GM19372 (cell line): ENCODE measurements around the gene SPIN1.

Experiments used
- ATAC-seq: cut with Tn5 transposase; IDR thresholded peaks from one replicate; pipeline ENCODE4 v1.9.1; 2021; ENCODE audit warnings: mild to moderate bottlenecking, low read depth, moderate library complexity; ENCODE audit not compliant: unreplicated experiment

Gene SPIN1

DNA sequence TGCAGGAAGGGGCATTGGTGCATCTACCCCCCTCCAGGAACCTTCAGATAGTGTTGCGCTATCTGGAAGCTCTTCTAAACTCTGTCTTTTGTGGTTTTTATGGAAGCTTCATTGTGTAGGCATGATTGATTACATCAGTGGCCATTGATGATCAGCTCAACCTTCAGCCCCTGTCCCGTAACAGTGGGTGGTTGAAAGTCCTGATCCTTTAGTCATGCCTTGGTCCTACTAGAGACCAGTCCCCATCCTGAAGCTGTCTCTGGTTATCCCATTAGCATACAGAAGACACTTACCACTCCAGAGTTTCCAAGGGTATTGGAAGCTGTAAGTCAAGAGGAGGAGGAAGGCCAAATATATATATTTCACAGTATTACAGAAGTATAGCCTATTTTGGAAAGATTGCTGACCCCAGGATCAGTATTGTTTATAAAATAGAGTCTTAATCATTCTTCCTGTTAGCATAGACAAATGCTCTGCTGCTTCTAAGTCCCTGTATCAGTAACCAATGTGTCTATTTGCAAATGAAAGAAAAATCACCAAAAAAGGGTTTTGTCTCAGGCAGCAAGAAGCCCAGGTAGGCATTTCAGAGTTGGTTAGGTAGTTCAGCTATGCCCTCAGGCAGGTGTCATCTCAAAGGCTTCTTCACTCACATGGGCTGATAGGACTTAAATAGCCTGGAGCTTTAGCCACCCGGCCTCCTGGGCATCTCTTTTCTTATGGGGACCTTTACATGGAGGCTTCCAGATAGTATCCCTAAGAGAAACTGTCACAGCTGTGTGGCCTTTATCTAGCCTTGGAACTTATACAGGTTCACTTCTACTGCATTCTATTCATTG, 41.6 kb downstream of the SPIN1 start:
- ATAC-seq = no peak

- ATAC-seq = no peak
Observed at GRCh38 chr9:88433583-88434255, 45.5 kb downstream of the SPIN1 start.

- no peak for ATAC-seq
Observed at GRCh38 chr9:88435336-88435735, 47.1 kb downstream of the SPIN1 start.

GRCh38 chr9:88436379-88436778, 48.1 kb downstream of the SPIN1 start:
- no peak for ATAC-seq

- no peak for ATAC-seq
Observed at GRCh38 chr9:88437210-88438146, 49.2 kb downstream of the SPIN1 start.

- ATAC-seq = no peak
Observed at GRCh38 chr9:88438811-88439210, 50.6 kb downstream of the SPIN1 start.

GRCh38 chr9:88441301-88442007, 53.2 kb downstream of the SPIN1 start:
- no peak for ATAC-seq

GRCh38 chr9:88443480-88444113, 55.4 kb downstream of the SPIN1 start:
- ATAC-seq = no peak

- ATAC-seq = no peak
Observed at GRCh38 chr9:88446728-88447127, 58.5 kb downstream of the SPIN1 start.

DNA sequence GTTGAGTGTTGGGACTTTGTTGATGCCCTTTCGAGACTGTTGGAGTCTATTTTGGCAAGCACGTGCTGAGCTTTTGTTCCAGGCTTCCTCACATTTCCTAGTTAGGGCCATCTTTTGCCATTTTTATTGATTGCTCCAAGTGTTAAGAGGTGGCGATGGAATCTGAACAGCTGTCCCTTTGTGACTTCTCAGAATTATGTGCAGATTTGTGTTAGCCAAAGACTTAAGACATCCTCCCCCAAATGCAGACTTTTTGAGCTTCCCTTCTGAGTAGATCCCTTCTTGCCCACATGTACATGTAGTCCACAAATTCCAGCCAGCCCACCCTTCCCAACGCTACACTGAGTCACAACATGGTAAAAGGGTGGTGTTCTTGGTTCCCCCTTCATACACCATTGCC, 59.2 kb downstream of the SPIN1 start:
- ATAC-seq = no peak

DNA sequence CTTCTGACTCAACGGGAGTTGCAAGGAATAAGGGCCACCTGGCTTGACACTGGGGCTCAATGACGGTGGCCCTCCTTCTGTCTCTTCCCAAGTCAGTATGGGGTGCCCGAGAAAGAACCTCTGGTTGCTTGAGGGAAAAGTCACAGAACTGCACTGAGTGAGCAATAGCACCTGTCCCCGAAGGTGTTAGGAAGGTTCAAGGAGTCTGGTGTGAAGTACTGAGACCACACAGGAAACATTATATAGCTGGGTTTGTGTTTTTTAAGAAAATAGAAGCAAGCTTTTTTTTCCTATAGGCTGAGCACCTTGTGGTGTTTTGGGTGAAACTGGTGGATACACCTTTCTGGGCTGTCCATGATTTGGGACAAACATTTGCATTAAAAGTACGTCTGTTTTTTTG, 62.9 kb downstream of the SPIN1 start:
- ATAC-seq = no peak

DNA sequence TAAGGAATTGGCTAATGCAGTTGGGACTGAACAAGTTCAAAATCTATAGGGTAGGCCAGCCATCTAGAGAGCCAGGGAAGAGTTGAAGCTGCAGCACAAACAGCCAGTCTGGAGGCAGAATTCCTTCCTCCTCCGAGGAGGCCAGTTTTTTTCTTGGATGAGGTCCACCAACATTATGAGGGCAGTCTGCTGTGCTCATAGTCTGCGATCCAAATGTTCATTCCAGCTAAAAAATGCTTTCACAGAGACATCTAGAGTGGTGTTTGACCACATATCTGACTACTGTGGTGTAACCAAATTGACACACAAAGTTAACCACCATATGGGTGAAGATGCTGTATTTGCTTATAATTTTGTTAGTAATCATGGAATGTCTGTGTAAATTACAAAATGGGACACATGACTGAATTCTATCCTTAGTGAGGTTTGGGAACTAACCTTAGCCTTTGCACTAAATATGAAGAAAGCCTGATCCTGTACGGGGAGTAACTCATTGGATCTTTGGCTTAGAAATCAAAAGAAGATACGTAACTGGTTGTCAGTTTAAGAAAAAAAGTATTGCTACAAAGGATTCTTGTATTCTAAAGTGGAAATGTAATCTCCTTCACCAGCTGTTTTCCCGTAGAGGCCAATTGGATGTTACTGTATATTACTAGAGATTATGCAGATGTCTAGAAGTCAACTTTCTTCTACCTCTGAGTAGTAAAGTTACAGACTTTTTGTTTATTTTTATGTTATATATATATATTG, 70.6 kb downstream of the SPIN1 start:
- no peak for ATAC-seq

DNA sequence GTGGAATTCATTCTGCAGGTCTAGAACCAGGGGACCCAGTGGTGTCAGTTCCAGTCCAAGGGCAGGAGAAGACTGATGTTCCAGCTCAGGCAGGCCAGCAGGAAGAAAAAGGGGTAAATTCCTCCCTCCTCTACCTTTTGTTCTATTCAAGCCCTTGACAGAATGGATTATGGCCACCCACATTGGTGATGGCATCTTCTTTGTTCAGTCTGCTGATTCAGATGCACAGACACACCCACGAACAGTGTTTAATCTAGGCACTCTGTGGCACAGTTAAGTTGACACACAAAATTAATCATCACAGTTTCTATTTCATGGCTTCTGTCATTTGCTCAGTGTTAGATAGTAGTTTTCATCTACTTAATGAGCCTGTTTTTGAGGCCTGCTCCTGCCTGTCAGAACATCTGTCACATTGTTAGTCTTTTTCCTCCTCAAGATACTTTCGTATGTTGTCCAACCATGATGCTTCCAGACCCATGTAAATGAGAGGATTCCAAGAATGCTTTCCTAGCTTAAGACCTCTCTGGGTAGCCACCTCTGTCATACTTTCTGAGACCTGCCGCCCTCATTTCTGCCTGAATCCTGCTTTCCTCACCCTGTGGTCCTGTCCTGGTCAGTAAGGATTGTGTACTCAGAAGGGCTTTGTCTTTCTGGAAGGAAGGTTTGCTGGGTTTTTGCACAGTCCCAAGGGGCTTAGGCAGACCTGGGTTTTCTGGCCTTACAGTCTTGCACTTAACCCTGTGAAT, 72.5 kb downstream of the SPIN1 start:
- no peak for ATAC-seq

DNA sequence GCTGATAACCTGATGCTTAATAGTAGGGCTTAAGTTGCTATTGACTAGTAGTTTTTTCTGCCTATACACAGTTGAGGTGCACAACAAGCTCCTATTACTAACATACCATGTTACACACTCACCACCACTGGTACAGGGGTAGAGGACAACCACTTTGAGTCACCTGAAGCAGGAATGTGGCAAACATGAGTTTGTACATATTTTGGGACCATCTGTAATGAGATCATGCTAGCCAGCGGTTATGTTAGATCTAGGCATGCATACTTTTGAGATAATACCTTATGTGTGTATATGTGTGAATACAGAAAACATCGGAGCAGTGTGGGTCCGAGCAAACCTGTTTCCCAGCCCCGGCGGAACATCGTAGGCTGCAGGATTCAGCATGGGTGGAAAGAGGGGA, 73.9 kb downstream of the SPIN1 start:
- no peak for ATAC-seq

DNA sequence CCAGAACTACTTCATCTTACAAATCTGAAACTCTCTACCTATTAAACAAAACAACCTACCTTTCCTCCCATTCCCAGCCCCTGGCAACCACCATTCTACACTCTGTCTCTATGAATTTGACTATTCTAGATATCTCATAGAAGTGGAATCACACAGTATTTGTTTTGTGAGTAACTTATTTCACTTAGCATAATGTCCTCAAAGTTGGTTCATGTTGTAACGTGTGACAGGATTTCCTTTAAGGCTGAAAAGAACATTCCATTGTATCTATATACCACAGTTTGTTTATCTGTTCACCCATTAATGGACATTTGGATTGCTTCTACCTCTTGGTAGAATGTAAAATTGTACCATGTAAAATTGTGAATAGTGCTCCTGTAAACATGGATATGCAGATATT, 76.6 kb downstream of the SPIN1 start:
- ATAC-seq = no peak

GRCh38 chr9:88468226-88468625, 80.0 kb downstream of the SPIN1 start:
- no peak for ATAC-seq

DNA sequence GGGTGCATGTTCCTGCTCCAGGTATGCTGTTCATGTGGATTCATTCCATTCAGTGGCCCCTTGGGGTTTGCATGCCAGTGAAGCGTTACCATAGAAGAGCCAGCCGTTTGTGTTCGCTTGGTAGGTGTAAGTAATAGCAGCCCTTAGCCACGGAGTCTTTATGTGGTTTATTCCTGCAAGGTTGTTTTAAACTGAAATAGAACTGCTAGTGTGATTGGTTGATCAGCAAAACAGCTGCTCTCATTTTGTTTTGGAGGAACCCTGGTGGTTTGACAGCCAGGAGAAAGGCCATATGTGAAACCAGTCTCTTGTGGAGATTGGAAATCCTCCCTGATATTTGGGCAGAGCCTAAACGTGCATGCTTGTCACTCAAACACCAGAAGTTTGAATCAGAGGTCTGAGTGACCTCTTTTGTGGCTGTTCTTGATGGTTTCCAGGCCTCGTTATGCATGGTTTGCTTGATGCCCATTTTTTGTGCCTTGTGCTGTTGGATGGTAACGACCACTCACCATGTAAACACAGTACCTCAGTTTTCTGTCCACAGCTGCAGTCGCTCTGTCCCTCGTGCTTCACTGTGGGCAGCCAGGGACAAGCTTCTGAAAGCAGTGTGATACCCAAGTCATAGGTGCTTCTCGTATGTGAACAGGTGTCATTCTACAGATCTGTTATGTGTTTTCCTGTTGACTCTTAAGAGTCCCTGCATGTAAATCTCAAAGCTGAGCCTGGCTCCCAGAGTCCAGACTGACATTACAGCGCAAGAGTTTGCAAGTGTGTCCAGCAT, 88.4 kb downstream of the SPIN1 start:
- no peak for ATAC-seq

- no peak for ATAC-seq
Observed at GRCh38 chr9:88477300-88477751, 89.1 kb downstream of the SPIN1 start.
